ENCODE data around the gene TMEM18.

GRCh38 chr2:696999-697627 lies 19.9 kb upstream of the TMEM18 start:
- TF ChIP-seq POLR2A (IDR thresholded peaks at IDR 0.05; ENCODE audit: low read length) (no peak), GATA1 (IDR thresholded peaks at IDR 0.05; ENCODE audit: low read depth, low read length) (no peak)
